Kasumi-1 (cell line): ENCODE measurements around the gene ZNF280C.

Experiments
- DNase-seq, 2 experiments: peaks; one replicate each; lab custom pipeline; 2025; lab: John Stamatoyannopoulos, UW

The ZNF280C gene

DNA sequence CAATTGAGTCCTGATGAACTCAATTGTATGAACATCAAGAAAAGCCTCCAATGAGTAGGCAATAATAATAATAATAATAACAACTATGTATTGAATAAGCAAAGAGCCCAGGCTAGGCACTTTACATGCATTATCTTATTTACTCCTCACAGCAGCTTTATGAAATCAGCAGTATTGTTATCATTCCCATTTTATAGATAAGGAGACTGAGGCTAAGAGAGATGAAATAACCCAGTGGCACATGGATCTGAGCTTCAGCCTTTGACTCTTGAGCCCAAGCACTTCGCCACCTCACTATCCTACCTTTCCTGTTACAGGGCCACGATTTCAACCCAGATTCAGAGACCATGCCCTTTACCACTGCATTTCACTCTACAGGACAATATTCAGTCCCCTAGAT is 93.8 kb downstream of the ZNF280C start:
- no peak for DNase-seq

DNA sequence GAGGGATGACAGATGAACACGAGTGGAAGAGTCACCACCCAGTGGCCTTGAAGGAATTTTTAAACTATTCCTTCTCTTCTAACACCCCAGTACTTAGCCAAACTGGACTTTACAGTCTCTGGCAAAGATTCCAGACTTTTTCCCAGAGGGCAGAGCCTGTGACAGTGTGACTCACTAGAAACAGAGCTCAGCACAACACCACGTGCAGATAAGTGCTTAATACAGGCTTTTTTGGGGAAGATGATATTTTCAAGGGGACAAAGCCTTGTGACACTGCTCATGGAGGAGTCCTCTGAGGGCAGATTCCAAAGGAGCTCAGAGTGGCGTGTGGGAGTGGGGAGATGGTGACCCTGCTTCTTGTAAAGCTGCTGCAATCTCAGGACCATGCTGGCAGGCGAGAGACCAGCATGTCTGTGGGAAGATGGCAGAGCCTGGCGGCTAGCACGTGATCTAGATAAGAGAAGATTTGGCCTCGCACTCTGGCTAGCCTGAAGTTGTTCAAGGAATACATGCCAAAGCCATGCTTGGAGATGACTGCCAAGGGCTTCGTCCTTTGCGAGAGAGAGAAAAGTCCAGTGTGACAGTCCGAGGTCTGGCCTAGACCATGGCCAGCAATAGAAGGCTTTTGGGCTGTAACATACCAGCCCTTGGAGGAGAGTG is 94.5 kb downstream of the ZNF280C start:
- DNase-seq: no peak

DNA sequence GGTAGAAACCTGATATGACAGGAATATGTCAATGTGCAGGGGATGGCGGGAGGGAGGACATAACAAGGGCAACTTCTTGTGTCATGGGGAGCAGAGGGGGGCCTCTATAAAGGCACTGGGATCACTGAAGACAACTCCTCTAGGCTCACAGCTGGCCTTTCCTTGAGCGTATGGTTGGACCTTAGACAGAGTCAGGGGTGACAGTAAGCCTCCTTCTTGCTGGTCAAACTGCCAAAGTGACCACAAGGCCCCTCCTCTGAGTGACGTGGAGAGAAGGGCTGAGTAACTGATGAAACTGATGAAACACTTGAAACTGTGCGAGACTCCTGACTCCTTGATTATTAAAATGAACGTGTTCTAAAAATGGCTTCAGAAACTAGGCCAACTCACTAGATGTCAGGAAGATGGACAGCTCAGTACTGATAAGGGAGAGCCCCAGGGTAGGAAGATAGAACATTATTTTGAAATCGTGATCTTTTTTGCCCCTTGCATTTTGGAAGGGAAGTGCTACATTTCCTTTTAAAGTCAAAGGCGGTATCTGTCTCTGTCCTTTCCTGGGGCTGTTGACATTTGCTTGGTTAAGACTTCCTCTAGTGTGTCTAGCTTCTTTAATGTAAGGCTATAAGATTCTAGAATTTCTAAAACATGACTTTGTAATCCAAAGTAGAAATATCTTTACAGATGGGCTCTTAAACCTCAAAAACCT is 95.4 kb downstream of the ZNF280C start:
- DNase-seq: peak; percentile 66 to 71

DNA sequence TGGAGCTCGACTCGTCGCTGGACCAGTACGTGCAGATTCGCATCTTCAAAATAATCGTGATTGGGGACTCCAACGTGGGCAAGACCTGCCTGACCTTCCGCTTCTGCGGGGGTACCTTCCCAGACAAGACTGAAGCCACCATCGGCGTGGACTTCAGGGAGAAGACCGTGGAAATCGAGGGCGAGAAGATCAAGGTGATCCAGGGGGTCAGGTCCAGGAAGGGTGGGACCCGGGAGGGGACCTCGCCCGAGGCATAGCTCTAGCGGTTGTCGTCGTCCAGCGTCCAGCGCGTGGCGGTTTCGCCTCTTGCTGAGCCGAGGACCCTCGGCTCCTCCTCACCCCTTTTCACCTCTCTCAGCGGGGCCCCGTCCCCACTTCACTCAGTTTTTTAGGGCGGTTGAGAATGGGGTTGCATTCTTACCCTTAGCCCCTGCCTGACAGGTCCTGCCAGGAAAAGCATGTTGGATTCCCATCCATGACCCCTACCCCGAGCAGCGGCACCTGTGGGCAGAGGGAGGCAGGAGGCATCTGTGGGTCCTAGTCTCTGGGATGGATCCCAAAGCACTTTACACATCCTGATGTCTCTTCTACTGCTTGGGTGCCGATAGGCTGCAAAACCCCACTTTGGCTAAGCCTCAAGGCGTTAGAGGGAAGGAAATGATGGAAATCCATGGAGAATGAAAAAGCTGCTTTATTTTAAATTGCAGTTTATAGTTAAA is 96.4 kb downstream of the ZNF280C start:
- DNase-seq: no peak

DNA sequence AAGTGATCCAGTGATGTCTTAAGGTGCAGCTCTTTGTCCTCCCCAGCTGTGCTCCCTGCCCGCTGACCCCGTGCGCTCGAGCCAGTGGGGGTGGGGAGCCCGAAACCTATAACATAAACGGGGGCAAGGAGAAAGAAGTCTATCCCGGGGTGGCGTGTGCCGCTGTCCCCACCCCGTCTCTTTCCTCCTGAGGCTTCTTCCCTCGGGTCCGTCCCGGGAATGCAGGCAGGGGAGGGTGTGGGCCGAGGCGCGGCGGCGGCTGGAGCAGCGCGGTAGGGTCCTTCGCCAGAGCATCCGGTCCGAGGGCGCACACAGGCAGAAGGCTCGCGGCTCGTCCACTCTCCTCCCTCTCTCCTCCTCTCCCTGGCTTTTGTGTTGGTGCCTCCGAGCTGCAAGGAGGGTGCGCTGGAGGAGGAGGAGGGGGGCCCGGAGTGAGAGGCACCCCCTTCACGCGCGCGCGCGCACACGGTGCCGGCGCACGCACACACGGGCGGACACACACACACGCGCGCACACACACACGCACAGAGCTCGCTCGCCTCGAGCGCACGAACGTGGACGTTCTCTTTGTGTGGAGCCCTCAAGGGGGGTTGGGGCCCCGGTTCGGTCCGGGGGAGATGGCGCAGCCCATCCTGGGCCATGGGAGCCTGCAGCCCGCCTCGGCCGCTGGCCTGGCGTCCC is 97.1 kb downstream of the ZNF280C start, which contains the start of gene RAB33A:
Gene RAB33A (plus strand): TSS at position 517 of the 681 bp plus-strand sequence. CDS start 101 bp downstream, at position 618.
- peak in 1 of 2 experiments; percentile 18 for DNase-seq

DNA sequence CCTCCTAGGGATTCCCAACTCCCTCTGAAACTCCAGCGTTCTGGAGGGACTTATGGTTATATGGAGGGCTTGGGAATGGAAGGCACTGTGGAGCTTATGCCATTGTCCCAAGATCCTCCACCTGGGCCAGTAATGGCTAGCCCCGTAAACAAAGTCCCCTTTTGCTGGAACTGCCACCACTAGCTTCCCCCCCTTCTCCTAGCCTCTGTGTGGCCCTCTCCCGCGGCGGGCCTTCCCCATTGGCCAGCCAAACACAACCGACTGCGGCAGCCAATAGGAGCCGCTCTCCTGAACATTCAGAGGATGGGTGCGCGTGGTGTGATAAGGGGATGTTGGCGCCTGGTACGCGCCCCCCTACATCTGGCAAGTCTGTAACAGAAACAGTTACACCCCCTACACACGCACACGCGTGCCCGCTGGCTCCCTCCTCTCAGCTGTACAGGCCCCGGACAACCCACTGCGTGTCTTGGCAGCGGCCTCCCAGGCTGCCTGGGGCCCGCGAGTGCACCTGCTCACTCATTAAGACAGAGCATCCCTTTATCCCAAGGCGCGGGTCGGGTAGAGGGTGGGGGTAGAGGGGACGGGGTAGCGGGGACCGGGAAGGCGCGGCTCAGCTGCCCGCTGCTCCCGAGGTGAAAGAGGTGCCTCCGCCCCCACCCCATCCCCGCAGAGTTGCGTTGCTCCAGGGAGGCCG is 97.8 kb downstream of the ZNF280C start:
- peak; percentile 81 to 89 for DNase-seq

DNA sequence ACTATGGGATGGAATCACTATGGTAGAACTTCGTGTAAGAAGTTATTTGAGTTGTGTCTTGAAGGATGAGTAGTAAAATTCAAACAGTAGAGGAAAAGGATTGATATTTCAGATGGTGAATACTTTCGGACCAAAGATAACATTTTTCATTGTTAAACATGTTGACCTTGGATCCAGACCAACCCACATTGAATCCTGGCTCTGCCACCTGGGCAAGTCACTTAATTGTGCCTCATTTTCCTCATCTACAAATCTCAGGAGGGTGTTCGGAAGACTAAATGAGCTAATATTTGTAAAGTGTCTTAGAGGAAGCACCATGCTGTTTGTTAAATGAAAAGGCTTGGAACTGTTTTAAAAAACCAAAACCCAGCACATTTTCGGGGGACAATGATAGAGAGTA is 101.7 kb downstream of the ZNF280C start:
- no peak for DNase-seq

DNA sequence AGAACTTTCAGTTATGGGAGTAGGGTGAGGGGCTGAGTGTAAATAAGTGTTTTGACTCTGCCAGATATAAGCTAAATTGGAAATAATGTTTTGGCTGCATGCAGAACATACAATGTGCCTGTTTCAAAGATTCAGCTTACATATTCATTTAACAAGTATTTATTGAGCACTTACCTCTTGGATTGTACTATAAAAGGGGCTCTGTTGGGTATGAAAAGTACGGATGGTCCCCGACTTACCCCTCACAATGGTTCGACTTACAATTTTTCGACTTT is 102.3 kb downstream of the ZNF280C start:
- DNase-seq: no peak

DNA sequence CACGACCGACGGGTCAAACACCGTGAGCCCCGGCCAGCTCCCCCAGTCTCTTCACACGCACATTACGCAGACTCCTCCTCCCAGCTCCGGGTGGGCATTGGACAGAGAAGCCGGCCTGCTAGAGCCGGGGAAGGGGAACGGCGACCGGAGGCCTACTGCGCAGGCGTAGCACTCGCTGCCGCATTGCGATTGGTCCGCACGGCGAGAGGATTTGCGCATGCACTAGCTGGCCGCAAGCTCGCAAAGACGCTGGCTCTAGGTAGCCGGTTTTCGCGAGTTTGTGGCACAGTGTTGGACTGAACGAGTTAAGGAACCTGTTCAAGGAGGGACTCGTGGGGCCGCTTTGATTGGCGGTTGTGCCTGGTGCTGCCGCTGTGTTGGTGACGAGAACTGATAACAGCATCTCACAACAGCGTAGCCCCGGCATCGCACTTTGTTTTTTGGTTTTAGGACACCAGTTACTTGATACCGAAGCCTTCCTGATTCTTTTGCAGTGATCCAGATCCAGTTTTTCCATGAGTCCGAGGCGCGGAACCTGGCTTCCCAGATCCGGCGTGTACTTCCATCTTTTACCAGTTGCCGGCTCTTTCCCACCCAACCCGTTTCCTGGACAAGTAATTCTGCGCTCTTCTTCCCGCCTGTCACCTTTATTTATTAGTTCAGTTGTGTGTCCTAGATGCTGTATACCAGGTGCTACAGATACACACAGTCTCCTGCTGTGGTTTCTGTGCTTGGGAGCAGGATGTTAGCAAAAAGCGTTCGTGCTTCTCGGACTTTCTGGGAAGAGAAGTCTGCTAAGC is 102.8 kb downstream of the ZNF280C start, which contains the start of gene AIFM1:
Gene AIFM1 (minus strand): TSS at position 139 of the 800 bp plus-strand sequence. CDS start 185 bp downstream, outside the sequence.
- peak; percentile 84 to 86 for DNase-seq

DNA sequence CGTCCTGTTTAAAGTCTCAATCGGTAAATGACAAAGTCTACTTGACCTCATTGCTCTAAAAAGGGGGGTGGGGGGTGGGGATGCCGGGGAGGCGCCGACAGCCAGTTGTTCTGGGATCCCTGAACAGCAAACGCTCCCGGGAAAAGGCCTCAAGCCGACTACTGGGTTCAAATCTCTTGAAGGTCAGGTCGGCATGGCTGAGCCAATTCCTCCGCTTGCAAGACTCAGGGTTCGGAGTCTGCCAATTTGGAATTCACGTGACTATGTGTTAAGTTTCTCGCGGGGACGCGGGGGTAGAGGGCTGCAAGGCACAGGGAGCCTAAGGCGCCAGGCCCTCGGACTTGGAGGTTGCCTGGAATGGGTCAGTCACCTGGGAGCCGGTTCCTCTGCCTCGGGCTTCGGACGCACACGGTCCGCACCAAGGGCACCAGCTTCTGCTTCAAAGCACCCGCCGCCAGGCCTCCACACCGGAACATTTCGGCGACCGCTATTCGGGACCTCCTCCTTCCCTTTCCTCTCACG is 103.5 kb downstream of the ZNF280C start:
- DNase-seq: peak in 1 of 2 experiments; percentile 29

DNA sequence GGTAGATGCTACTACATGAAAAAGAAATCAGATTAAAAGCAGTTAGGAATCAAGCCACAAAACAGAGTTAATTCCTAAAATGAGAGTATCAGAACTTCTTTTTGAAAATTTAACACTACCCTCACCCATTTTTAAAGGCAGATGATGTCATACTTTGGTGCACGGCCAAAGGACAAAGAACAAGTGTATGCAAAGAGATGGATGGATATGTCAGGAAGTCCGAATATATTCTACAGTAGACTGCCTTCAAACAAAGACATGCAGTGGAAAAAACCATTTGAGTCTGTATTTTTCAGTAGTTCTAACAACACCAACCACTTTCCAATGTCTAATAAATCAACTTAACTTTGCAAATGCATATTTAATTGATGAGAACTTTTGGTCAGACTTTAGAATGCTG is 105.3 kb downstream of the ZNF280C start:
- no peak for DNase-seq

DNA sequence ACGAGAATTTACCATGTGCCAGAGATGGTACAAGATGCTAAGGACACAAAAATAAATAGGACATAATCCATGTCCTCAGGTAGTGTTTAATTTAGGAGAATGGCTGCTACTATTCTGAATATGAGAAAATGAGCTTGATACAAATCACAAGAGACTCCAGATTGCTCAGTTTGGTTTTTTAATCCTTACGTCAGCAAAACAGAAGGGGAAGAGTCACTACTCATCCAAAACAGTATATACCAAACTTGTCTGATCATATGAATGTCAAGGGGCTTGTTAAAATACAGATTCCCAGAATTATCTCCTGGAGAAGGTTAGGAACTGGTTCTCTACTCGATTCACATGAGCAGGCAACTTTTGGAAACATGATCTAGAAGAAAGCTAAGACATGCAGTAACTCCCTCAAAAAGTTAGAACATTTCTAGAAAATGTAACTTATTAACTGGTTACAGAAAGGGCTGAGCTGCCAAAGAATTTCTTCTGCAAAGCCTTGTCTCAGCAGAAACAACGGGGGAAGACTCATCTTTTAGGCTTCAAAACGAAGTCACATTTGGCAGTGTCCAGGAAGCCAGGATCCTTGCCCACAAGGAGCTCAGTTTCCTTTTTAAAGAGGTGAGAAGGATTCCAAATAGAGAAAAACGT is 106.5 kb downstream of the ZNF280C start:
- no peak for DNase-seq

DNA sequence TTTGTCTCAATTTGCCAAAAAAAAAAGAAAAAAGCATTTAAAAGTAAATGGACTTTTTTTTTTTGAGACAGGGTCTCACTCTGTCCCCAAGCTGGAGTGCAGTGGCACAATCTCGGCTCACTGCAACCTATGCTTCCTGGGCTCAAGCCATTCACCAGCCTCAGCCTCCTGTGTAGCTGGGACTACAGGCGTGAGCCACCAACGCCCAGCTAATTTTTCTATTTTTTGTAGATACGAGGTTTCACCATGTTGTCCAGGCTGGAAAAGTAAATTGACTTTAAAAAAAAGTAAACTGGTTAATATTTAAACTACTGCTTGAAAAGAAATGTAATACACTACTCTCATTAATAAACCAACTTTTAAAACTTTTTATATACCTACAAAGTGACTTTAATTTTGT is 108.9 kb downstream of the ZNF280C start:
- no peak for DNase-seq

DNA sequence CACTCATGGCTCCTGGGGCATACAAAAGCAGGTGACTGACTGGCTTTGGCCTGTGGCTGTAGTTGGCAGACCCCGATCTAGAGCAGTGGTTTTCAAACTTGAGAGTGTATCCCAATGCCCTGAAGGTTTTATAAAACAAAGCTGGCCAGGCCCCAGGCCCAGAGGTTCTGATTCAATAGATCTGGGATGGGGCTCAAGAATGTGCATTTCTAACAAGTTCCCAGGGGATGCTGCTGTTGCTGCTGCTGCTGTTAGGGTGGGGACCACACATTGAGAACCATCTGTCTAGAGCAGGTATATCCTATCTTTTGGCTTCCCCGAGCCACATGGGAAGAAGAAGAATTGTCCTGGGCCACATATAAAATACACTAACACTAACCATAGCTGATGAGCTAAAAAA is 110.4 kb downstream of the ZNF280C start:
- DNase-seq: no peak

DNA sequence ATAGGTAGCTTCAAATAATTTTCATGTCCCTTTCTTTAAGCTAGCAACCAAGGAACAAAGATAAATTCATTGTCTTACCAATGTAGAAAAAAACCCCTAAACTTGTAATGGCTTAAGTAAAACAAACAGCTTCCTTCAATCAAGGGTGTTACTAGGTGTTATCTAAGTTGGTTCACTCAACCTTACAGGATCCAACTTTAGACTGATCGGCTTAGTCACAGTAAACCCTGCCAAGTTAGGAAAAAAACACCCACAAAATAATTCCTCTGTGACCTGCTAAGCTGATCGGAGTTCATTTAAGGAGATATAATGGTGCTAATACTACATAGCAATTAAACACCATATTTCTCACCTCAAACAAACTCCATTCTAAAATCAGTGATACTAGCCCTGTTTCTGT is 113.1 kb downstream of the ZNF280C start:
- DNase-seq: no peak
